ENCODE results near the gene SERPING1. TPM values are rescaled to one million over a fixed set of nuclear protein-coding genes. Genes with fewer than 3 reads are reported as not detected.
A peak's percentile ranks its signal among the peaks of the same experiment; 100 is the strongest.

The SERPING1 gene
- total RNA-seq, 3 donors from 2014 or later (not counting 1 experiment from before 2014, with no cell fraction given), result 0.50 TPM; not detected in 2

GRCh38 chr11:57598831-57599155 is 1.3 kb downstream of the SERPING1 start:
- no peak overlapping the region for H3K27ac ChIP-seq (ENCODE audit: low read length)
- no peak overlapping the region for H3K4me3 Mint-ChIP-seq
- H3K9me3 Mint-ChIP-seq, result no peaks in the 10 kb centered on the region
- ATAC-seq (no peak), DNase-seq (no peak)
- WGBS (ENCODE audit: insufficient coverage), result 77% methylated on average over 5 of the region's 5 CpGs
- peaks cover 3% of the 10 kb centered on the region for H3K4me1 ChIP-seq (ENCODE audit: control insufficient read depth, insufficient read depth, low read length)
- peaks cover 0 to 11% of the 10 kb centered on the region in 2 donors for H3K4me1 Mint-ChIP-seq
- H3K4me3 ChIP-seq (ENCODE audit: low read length), result no peak overlapping the region
- H3K9me3 ChIP-seq (ENCODE audit: control insufficient read depth, insufficient read depth, low read length), result no peaks in the 10 kb centered on the region
- intact Hi-C loops (cut with micrococcal nuclease), result no loop called here
- peaks cover 30 to 41% of the 10 kb centered on the region in 2 donors for H3K27me3 Mint-ChIP-seq (ENCODE audit: low read depth in 2 of 2)
- H3K36me3 ChIP-seq (ENCODE audit: control insufficient read depth, insufficient read depth, low read length), result no peaks in the 10 kb centered on the region
- TF ChIP-seq, protein P1, sequence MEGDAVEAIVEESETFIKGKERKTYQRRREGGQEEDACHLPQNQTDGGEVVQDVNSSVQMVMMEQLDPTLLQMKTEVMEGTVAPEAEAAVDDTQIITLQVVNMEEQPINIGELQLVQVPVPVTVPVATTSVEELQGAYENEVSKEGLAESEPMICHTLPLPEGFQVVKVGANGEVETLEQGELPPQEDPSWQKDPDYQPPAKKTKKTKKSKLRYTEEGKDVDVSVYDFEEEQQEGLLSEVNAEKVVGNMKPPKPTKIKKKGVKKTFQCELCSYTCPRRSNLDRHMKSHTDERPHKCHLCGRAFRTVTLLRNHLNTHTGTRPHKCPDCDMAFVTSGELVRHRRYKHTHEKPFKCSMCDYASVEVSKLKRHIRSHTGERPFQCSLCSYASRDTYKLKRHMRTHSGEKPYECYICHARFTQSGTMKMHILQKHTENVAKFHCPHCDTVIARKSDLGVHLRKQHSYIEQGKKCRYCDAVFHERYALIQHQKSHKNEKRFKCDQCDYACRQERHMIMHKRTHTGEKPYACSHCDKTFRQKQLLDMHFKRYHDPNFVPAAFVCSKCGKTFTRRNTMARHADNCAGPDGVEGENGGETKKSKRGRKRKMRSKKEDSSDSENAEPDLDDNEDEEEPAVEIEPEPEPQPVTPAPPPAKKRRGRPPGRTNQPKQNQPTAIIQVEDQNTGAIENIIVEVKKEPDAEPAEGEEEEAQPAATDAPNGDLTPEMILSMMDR (IDR thresholded peaks at IDR 0.05), result no peak
- H3K27ac Mint-ChIP-seq, result no peak overlapping the region
- no peaks in the 10 kb centered on the region for H3K36me3 Mint-ChIP-seq
- H3K27me3 ChIP-seq (ENCODE audit: control insufficient read depth, insufficient read depth, low read length), result peaks cover 6% of the 10 kb centered on the region

GRCh38 chr11:57599381-57599780 is 1.9 kb downstream of the SERPING1 start:
- no peaks in the 10 kb centered on the region for H3K36me3 ChIP-seq (ENCODE audit: control insufficient read depth, insufficient read depth, low read length)
- peaks cover 6% of the 10 kb centered on the region for H3K27me3 ChIP-seq (ENCODE audit: control insufficient read depth, insufficient read depth, low read length)
- intact Hi-C loops (cut with micrococcal nuclease), result no loop called here
- WGBS (ENCODE audit: insufficient coverage), result 88% methylated on average over 2 of the region's 2 CpGs
- Mint-ChIP-seq H3K36me3 (no peaks in the 10 kb centered on the region), H3K4me1 (peaks cover 0 to 11% of the 10 kb centered on the region in 2 donors), H3K27me3 (ENCODE audit: low read depth in 2 of 2) (peaks cover 24 to 35% of the 10 kb centered on the region in 2 donors), H3K9me3 (no peaks in the 10 kb centered on the region), H3K27ac (no peak overlapping the region), H3K4me3 (no peak overlapping the region)
- DNase-seq, result no peak
- TF ChIP-seq, protein P1 (IDR thresholded peaks at IDR 0.05), result no peak
- peaks cover 5% of the 10 kb centered on the region for H3K4me1 ChIP-seq (ENCODE audit: control insufficient read depth, insufficient read depth, low read length)
- no peaks in the 10 kb centered on the region for H3K9me3 ChIP-seq (ENCODE audit: control insufficient read depth, insufficient read depth, low read length)
- no peak overlapping the region for H3K27ac ChIP-seq (ENCODE audit: low read length)
- no peak overlapping the region for H3K4me3 ChIP-seq (ENCODE audit: low read length)
- no peak for ATAC-seq

GRCh38 chr11:57601297-57601696 is 3.8 kb downstream of the SERPING1 start:
- ATAC-seq (no peak), DNase-seq (no peak)
- no peak overlapping the region for H3K4me3 Mint-ChIP-seq
- H3K36me3 ChIP-seq (ENCODE audit: control insufficient read depth, insufficient read depth, low read length), result no peaks in the 10 kb centered on the region
- H3K4me3 ChIP-seq (ENCODE audit: low read length), result no peak overlapping the region
- H3K27me3 ChIP-seq (ENCODE audit: control insufficient read depth, insufficient read depth, low read length), result peaks cover 6% of the 10 kb centered on the region
- no peaks in the 10 kb centered on the region for H3K9me3 ChIP-seq (ENCODE audit: control insufficient read depth, insufficient read depth, low read length)
- peaks cover 9% of the 10 kb centered on the region for H3K4me1 ChIP-seq (ENCODE audit: control insufficient read depth, insufficient read depth, low read length)
- no peaks in the 10 kb centered on the region for H3K9me3 Mint-ChIP-seq
- 85% methylated on average over 3 of the region's 3 CpGs for WGBS (ENCODE audit: insufficient coverage)
- TF ChIP-seq, protein P1 (IDR thresholded peaks at IDR 0.05), result no peak
- H3K27ac ChIP-seq (ENCODE audit: low read length), result no peak overlapping the region
- H3K4me1 Mint-ChIP-seq, result peaks cover 0 to 11% of the 10 kb centered on the region in 2 donors
- H3K27ac Mint-ChIP-seq, result no peak overlapping the region
- intact Hi-C loops (cut with micrococcal nuclease), result no loop called here
- peaks cover 18 to 19% of the 10 kb centered on the region in 2 donors for H3K27me3 Mint-ChIP-seq (ENCODE audit: low read depth in 2 of 2)
- H3K36me3 Mint-ChIP-seq, result no peaks in the 10 kb centered on the region

DNA sequence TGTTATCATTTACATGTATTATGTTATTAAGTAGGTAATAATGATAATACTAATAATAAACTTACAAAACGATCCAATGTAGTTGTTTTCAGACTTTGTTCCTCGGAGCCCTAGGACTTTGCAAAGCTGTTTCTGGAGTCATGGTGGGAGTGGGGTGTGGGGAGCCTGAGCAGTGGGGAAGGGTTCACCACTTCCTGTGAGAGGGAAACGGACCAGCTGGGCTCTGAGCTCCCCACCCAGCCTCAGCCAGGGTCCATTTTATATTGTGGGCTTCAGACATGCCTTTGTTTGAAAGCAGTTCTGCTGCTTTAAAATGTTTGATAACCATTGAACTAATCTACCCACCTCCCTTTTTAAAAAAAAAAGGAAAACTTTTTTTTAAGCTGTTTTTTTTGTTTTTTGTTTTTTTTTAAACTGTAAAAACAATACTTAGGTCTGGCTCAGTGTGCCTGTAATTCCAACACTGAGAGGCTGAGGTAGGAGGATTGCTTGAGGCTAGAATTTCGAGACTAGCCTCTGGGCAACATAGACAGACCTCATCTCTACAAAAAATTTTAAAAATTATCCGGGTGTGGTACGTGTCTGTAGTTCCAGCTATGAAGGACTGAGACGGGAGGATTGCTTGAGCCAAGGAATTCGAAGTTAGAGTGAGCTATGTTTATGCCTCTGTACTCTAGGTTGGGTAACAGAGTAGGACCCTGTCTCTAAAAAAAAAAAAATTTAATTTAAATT is 7.0 kb downstream of the SERPING1 start:
- TF ChIP-seq, protein P1 (IDR thresholded peaks at IDR 0.05), result no peak
- Mint-ChIP-seq H3K27ac (peak overlapping the region in 1 of 2 donors; percentile 44), H3K36me3 (no peaks in the 10 kb centered on the region)

More for the DNA sequence above, 7.0 kb downstream of the SERPING1 start:
- H3K4me1 ChIP-seq (ENCODE audit: control insufficient read depth, insufficient read depth, low read length), result peaks cover 7% of the 10 kb centered on the region
- Mint-ChIP-seq H3K27me3 (ENCODE audit: low read depth in 2 of 2) (peaks cover 4 to 12% of the 10 kb centered on the region in 2 donors), H3K4me1 (no peaks in the 10 kb centered on the region), H3K4me3 (no peak overlapping the region), H3K9me3 (no peaks in the 10 kb centered on the region)
- intact Hi-C loops (cut with micrococcal nuclease), result no loop called here
- ATAC-seq (peak in 1 of 3 donors; percentile 53), DNase-seq (no peak)
- H3K27ac ChIP-seq (ENCODE audit: low read length), result no peak overlapping the region
- H3K9me3 ChIP-seq (ENCODE audit: control insufficient read depth, insufficient read depth, low read length), result no peaks in the 10 kb centered on the region
- no peaks in the 10 kb centered on the region for H3K36me3 ChIP-seq (ENCODE audit: control insufficient read depth, insufficient read depth, low read length)
- 69% methylated on average over 7 of the region's 8 CpGs for WGBS (ENCODE audit: insufficient coverage)
- no peaks in the 10 kb centered on the region for H3K27me3 ChIP-seq (ENCODE audit: control insufficient read depth, insufficient read depth, low read length)
- H3K4me3 ChIP-seq (ENCODE audit: low read length), result no peak overlapping the region

Data from natural killer cell (primary cell).